ENCODE data around the gene SLC26A9. TPM values are rescaled to one million over a fixed set of nuclear protein-coding genes. Genes with fewer than 3 reads are reported as not detected.

Gene SLC26A9
- polyA plus RNA-seq, 1 of the 3 experiments (the other 2 are of a cell fraction), result not detected

GRCh38 chr1:205969229-205969628 lies 26.0 kb upstream of the SLC26A9 start:
- Histone ChIP-seq H3K36me3 (replicated peaks in 1 of 2; ENCODE audit: control insufficient read depth in 1 of 2, insufficient read depth in 2 of 2, low read length in 1 of 2) (no peaks in the 10 kb centered on the region), H3K9me2 (no peaks in the 10 kb centered on the region), H4K20me1 (ENCODE audit: insufficient read depth) (no peaks in the 10 kb centered on the region), H3K4me2 (no peak overlapping the region), H3K79me2 (ENCODE audit: insufficient read depth) (no peaks in the 10 kb centered on the region), H3F3A (replicated peaks; ENCODE audit: insufficient read depth) (no peaks in the 10 kb centered on the region), H3K4me3 (ENCODE audit: low read depth in 2 of 2, low read length in 1 of 2) (no peak overlapping the region), H3K9ac (no peak overlapping the region), H3K9me3 (no peaks in the 10 kb centered on the region), H3K27me3 (ENCODE audit: insufficient read depth) (no peaks in the 10 kb centered on the region), H3K27ac (ENCODE audit: low read depth in 2 of 2, low read length in 1 of 2) (no peak overlapping the region), H3K4me1 (ENCODE audit: control insufficient read depth in 1 of 2, insufficient read depth in 2 of 2, low read depth in 1 of 2, low read length in 1 of 2) (no peaks in the 10 kb centered on the region), H2AFZ (ENCODE audit: low read depth) (no peak overlapping the region)
- TF ChIP-seq PBX3 (IDR thresholded peaks at IDR 0.05) (no peak), POLR2AphosphoS5 (IDR thresholded peaks at IDR 0.05; ENCODE audit: low read depth, low read length) (no peak), TAF1 (IDR thresholded peaks at IDR 0.05; ENCODE audit: borderline replicate concordance, low read depth, low read length) (no peak), CHD2 (IDR thresholded peaks at IDR 0.05; ENCODE audit: low read length, partially characterized antibody) (no peak), RFX5 (IDR thresholded peaks at IDR 0.05; ENCODE audit: low read length) (no peak), RAD21 (IDR thresholded peaks at IDR 0.05; ENCODE audit: low read length) (no peak), TEAD4 (IDR thresholded peaks at IDR 0.05; ENCODE audit: borderline replicate concordance, insufficient read depth) (no peak), IRF3 (IDR thresholded peaks at IDR 0.05; ENCODE audit: low read depth, low read length) (no peak), EZH2phosphoT487 (IDR thresholded peaks at IDR 0.05; ENCODE audit: borderline replicate concordance, low read depth) (no peak), CTCF (IDR thresholded peaks at IDR 0.05) (no peak), MEF2A (IDR thresholded peaks at IDR 0.05; ENCODE audit: borderline replicate concordance, low read depth) (no peak), GATA2 (CRISPR knock-in tag; IDR thresholded peaks at IDR 0.05) (no peak), TCF12 (IDR thresholded peaks at IDR 0.05) (no peak), FOSL2 (IDR thresholded peaks at IDR 0.05; ENCODE audit: borderline replicate concordance, low read depth) (no peak), ELF1 (IDR thresholded peaks at IDR 0.05) (no peak)
- POLR2A ChIA-PET, result no interaction called here
- DNase-seq, result no peak
- CTCF ChIA-PET, result interaction anchor here (2.2 to 6.3 kb wide), 4 partner anchors 8 to 177 kb away, joined by 8 to 62 read pairs (median 18); no protein-coding TSS in a partner anchor
- 71% methylated on average over 8 of the region's 8 CpGs for WGBS (ENCODE audit: low lambda C conversion rate)
